ENCODE measurements around the gene DOK6.

Gene DOK6

DNA sequence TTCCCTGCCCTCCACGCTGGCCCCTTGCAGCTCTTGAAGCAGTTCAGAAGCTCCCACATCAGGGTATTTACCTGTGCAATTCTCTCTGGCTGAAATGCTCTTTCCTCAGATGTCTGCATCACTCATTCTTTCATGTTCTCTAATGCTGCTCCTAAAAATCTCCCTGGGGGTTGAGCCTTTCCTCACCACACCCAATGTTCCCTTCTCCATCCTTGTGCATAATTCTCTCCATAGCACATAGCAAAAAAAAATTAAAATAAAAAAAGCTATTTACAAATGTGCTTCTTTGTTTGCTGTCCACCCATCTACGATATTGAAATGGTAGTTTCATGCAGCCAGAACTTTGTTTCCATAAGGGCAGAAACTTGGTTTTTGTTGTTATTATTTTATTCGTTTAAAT is 155.5 kb downstream of the DOK6 start:
- Histone ChIP-seq H3K27me3 (replicated peaks) (no peaks in the 10 kb centered on the region), H3K27ac (no peak overlapping the region), H3K4me3 (ENCODE audit: low read depth, low read length) (no peak overlapping the region), H3K36me3 (replicated peaks) (no peaks in the 10 kb centered on the region)
- TF ChIP-seq, protein P1, sequence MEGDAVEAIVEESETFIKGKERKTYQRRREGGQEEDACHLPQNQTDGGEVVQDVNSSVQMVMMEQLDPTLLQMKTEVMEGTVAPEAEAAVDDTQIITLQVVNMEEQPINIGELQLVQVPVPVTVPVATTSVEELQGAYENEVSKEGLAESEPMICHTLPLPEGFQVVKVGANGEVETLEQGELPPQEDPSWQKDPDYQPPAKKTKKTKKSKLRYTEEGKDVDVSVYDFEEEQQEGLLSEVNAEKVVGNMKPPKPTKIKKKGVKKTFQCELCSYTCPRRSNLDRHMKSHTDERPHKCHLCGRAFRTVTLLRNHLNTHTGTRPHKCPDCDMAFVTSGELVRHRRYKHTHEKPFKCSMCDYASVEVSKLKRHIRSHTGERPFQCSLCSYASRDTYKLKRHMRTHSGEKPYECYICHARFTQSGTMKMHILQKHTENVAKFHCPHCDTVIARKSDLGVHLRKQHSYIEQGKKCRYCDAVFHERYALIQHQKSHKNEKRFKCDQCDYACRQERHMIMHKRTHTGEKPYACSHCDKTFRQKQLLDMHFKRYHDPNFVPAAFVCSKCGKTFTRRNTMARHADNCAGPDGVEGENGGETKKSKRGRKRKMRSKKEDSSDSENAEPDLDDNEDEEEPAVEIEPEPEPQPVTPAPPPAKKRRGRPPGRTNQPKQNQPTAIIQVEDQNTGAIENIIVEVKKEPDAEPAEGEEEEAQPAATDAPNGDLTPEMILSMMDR (IDR thresholded peaks at IDR 0.05; ENCODE audit: low read depth, low read length, missing control alignments), result no peak
- in situ Hi-C loops (cut with HindIII; ENCODE audit: low pct_ligation_motif_present, low sequenced_read_pairs), result no loop called here
- DNase-seq, result no peak

DNA sequence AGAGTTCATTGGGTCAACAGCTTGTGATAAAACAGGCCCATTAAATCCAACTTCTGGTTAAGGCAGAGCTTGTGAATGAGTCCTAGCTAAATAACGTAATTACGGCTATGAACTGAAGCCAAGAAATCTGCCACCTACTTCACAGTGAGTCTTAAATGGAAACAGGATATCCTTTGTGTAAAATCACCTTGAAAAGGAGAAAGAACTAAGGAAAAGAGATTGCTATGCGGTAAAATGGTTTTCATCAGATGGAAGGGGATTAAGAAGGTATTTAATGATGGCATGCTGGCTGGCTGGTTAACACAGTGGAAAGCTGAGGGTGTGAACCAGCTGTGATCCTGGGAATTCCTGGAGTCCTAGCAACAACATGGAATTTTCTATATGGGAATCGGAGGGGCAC is 156.6 kb downstream of the DOK6 start:
- in situ Hi-C loops (cut with HindIII; ENCODE audit: low pct_ligation_motif_present, low sequenced_read_pairs), result no loop called here
- no peak overlapping the region for H3K4me3 ChIP-seq (ENCODE audit: low read depth, low read length)
- no peaks in the 10 kb centered on the region for H3K36me3 ChIP-seq (replicated peaks)
- H3K27ac ChIP-seq, result no peak overlapping the region
- DNase-seq, result no peak
- H3K27me3 ChIP-seq (replicated peaks), result no peaks in the 10 kb centered on the region
- TF ChIP-seq, protein P1 (IDR thresholded peaks at IDR 0.05; ENCODE audit: low read depth, low read length, missing control alignments), result no peak

DNA sequence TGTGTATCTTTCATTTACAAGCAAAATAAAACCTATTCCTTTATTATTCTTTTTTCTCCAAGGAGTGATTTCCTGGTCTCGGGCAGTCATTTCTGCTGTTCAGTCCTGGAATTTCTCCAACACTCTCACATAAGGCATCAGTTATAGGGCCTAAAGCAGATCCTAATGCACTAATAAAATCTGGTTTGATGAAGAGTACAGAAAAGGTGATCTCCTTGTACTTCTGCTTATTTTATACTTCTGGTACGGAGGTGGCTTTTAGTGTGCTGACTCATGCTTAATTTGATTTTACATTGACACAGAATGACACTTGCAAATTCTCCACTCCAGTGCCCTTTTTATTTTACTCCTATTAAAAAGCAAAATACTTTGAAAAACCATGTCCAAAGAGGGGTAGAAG is 157.4 kb downstream of the DOK6 start:
- in situ Hi-C loops (cut with HindIII; ENCODE audit: low pct_ligation_motif_present, low sequenced_read_pairs), result no loop called here
- no peak overlapping the region for H3K4me3 ChIP-seq (ENCODE audit: low read depth, low read length)
- no peaks in the 10 kb centered on the region for H3K27me3 ChIP-seq (replicated peaks)
- DNase-seq, result no peak
- TF ChIP-seq, protein P1 (IDR thresholded peaks at IDR 0.05; ENCODE audit: low read depth, low read length, missing control alignments), result no peak
- H3K36me3 ChIP-seq (replicated peaks), result no peaks in the 10 kb centered on the region
- H3K27ac ChIP-seq, result no peak overlapping the region

DNA sequence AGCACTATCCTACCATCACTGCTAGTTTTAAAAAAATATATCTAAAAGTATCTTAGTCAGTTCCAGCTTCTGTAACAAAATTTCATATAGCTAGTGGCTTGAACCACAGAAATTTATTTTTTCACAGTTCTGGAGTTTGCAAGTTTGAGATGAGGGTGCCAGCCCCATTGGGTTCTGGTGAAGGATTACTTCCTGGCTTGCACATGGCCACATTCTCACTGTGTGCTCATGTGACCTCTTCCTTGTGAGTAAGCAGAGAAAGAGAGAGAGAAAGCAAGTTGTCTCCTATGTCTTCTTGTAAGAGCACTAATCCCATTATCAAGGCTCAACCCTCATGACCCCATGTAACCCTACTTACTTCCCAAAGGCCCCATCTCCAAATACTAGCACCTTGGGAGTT is 158.9 kb downstream of the DOK6 start:
- TF ChIP-seq, protein P1 (IDR thresholded peaks at IDR 0.05; ENCODE audit: low read depth, low read length, missing control alignments), result no peak
- no peak for DNase-seq
- Histone ChIP-seq H3K36me3 (replicated peaks) (no peaks in the 10 kb centered on the region), H3K4me3 (ENCODE audit: low read depth, low read length) (no peak overlapping the region), H3K27ac (no peak overlapping the region), H3K27me3 (replicated peaks) (no peaks in the 10 kb centered on the region)
- in situ Hi-C loops (cut with HindIII; ENCODE audit: low pct_ligation_motif_present, low sequenced_read_pairs), result no loop called here

DNA sequence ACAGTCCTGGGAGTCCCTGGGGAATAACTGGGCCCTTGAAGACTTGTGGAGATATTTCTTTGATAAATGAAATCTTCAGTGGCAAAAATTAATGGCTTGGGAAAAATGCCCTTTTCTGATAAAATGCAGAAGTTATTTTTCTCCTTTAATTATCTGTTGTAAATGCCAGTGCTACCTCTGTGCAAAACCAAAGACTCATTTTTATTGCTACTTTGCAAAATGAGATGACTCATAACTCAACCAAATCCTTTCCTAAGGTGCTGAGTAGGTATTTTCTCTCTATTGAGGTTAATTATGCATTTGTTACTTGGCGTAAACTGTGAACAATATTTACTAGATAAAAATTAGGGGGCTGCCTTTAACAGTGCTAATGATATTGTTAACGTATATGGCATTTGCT is 163.9 kb downstream of the DOK6 start:
- Histone ChIP-seq H3K27me3 (replicated peaks) (no peaks in the 10 kb centered on the region), H3K36me3 (replicated peaks) (no peaks in the 10 kb centered on the region), H3K4me3 (ENCODE audit: low read depth, low read length) (no peak overlapping the region), H3K27ac (no peak overlapping the region)
- in situ Hi-C loops (cut with HindIII; ENCODE audit: low pct_ligation_motif_present, low sequenced_read_pairs), result no loop called here
- TF ChIP-seq, protein P1 (IDR thresholded peaks at IDR 0.05; ENCODE audit: low read depth, low read length, missing control alignments), result no peak
- no peak for DNase-seq

DNA sequence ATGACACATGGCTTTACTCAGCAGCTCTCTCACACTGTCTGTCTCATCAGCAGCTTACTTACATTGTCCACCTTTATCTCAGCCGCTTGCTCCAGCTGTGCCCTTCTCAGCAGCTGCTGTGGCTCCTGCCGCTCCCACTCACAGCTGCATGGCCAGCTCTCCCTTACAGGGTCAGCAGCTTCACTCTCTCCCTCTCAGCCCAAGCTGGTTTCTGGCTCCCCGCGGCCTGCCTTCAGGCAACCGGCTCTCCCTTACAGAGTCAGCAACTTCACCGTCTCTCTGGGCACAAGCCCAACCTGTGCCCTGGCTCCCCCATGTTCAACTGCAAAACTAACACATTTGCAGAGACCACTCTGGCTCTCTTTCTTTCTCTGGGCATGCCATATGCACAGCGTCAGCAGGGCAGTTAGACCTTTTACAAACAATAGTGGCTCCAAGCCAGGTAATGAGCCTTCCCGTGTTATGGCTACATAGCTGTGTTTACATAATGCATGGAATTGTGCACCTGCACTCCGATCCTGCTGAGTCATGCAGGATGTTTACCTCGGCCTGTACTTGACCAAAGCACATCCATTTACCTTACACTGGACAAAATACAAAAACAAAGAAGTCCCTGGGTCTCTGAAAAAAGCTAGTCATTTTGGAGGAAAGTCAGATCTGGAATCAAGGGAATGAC is 167.3 kb downstream of the DOK6 start:
- H3K36me3 ChIP-seq (replicated peaks), result no peaks in the 10 kb centered on the region
- in situ Hi-C loops (cut with HindIII; ENCODE audit: low pct_ligation_motif_present, low sequenced_read_pairs), result no loop called here
- TF ChIP-seq, protein P1 (IDR thresholded peaks at IDR 0.05; ENCODE audit: low read depth, low read length, missing control alignments), result no peak
- H3K27ac ChIP-seq, result no peak overlapping the region
- no peak for DNase-seq
- no peak overlapping the region for H3K4me3 ChIP-seq (ENCODE audit: low read depth, low read length)
- H3K27me3 ChIP-seq (replicated peaks), result no peaks in the 10 kb centered on the region

All from brain microvascular endothelial cell (primary cell).